Activated CD4-positive, alpha-beta T cell treated with anti-CD3 and anti-CD28 coated beads, Interleukin-2, amount 10 ng/mL, durations not matched to agents 7 days and 5 days (primary cell): ENCODE measurements around the gene TRMT112. TPM values are rescaled to one million over a fixed set of nuclear protein-coding genes. Genes with fewer than 3 reads are reported as not detected.
"Not testable (repeated sequence)": the region's sequence is repeated elsewhere in the genome, so short reads cannot be mapped to it uniquely, and the experiment has no call there.

Source experiments
- CTCF ChIA-PET: fragments of 350-600 bp; sonication (Branson Sonifier 250); formaldehyde crosslinking; loops from one replicate; lab custom pipeline; 2021; ENCODE audit warnings: antibody characterized with exemption; lab: Charles Lee
- POLR2A ChIA-PET: fragments of 350-600 bp; sonication (Branson Sonifier 250); formaldehyde crosslinking; loops from one replicate; lab custom pipeline; 2021; ENCODE audit warnings: antibody characterized with exemption; lab: Charles Lee
- DNase-seq: peaks from one replicate; pipeline ENCODE4 v3.0.0-alpha.2; 2020
- H3K27ac Mint-ChIP-seq: one replicate; pipeline ENCODE4 v1.8.0; 2021; ENCODE audit warnings: mild to moderate bottlenecking, moderate library complexity, mixed read lengths
- H3K27me3 Mint-ChIP-seq: one replicate; pipeline ENCODE4 v1.8.0; 2021; ENCODE audit warnings: mixed read lengths
- H3K36me3 Mint-ChIP-seq: one replicate; pipeline ENCODE4 v1.8.0; 2021; ENCODE audit warnings: low read depth, mixed read lengths
- H3K4me1 Mint-ChIP-seq: one replicate; pipeline ENCODE4 v1.8.0; 2021; ENCODE audit warnings: mixed read lengths
- H3K4me3 Mint-ChIP-seq: one replicate; pipeline ENCODE4 v1.8.0; 2021; ENCODE audit warnings: mild to moderate bottlenecking, moderate library complexity, mixed read lengths
- H3K9me3 Mint-ChIP-seq: one replicate; pipeline ENCODE4 v1.8.0; 2021; ENCODE audit warnings: mixed read lengths
- total RNA-seq, 2 experiments: library from RNA; stranded (reverse); gene quantifications; one replicate each; pipeline ENCODE4 v1.2.3, GENCODE V29; 2021

The TRMT112 gene
- total RNA-seq, 2 experiments from 2014 or later, result 160 to 171 TPM

DNA sequence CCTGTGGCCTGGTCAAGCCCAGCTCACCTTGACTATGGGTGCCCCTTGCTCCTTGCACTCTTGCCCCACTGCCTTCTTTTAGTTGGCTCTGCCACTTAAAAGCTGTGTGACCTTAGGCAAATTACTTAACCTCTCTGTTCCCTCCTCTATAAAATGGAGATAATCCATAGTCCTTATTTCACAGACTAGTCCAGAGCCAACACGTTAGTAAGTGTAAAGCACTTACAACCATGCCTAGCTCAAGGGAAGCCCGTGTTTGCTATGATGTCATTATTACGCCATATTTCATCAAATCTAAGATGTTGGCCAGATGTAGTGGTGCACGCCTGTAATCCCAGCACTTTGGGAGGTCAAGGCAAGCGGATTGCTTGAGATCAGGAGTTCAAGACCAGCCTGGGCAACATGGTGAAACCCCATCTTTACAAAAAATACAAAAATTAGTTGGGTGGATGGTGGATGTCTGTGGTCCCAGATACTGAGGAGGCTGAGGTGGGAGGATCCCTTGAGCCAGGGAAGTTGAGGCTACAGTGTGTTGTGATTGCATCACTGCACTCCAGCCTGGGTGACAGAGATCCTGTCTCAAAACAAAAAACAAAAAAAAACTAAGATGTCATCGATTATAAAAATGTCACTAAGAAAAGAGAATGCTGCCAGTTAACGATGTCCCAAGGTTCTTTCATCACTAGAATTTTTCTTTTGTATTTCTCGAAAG, 20.3 kb upstream of the TRMT112 start:
- ChIA-PET CTCF (interaction anchor here (0.7 to 0.9 kb wide), 2 partner anchors 12 to 53 kb away, joined by 3 read pairs; partner anchors contain the start of gene BAD), POLR2A (no interaction called here)
- H3K4me1 Mint-ChIP-seq, result peaks cover 49% of the 10 kb centered on the region
- H3K4me3 Mint-ChIP-seq, result peak overlapping the region; percentile 16
- no peaks in the 10 kb centered on the region for H3K9me3 Mint-ChIP-seq
- no peaks in the 10 kb centered on the region for H3K27me3 Mint-ChIP-seq
- DNase-seq, result no peak
- peaks cover 26% of the 10 kb centered on the region for H3K36me3 Mint-ChIP-seq
- no peak overlapping the region for H3K27ac Mint-ChIP-seq

DNA sequence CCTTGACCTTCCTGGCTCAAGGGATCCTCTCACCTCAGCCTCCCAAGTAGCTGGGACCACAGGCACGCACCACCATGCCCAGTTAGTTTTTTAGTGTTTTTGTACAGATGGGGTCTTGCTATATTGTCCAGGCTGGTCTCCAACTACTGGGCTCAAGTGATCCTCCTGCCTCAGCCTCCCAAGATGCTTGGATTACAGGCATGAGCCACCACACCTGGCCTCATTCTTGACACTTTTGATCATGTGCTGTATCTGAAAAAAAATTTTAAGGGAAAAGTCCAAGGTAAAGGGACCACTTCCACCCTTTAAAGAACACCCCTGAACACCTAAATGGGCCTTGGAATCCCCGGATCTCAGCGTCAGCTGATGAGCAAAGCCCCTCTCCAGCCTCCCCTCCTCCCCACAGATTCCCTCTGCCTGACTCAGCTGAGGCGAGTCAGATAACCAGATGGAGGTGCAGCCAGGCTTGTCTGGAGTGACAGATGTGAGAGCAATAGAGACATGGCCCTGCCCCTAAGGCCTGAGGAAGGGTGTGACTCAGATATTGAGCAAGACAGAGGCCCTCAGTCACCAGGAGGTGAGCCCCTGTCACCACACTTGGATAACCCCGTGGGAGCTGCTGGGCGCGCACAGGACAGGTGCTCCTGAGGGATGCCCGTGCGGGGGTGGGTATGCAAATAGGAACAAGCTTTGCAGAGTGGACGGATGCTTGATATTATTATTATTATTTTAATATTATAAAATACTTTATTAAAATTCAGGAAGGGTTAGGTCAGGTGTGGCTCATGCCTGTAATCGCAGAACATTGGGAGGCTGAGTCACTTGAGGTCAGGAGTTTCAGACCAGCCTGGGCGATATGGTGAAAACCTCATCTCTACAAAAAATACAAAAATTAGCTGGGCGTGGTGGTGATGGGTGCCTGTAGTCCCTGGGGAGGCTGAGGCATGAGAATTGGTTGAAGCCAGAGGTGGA, 17.7 kb upstream of the TRMT112 start:
- H3K27me3 Mint-ChIP-seq, result no peaks in the 10 kb centered on the region

DNA sequence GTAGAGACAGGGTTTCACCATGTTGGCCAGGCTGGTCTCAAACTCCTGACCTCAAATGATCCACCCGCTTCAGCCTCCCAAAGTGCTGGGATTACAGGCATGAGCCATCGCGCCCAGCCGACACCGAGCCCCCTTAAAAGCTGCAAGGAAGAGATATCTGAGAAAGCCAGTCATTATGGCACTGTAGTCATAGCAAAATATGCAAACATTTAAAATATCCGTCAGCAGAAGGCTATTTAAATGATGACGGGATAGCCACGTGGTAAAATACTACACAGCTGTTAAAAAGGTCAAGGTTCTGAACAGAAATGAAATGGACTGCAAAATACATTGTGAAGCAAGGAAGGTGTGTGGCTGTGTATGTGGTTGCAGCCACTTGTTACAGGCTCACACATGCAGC, 16.2 kb upstream of the TRMT112 start:
- no peak for DNase-seq
- Mint-ChIP-seq H3K4me1 (peaks cover 40% of the 10 kb centered on the region), H3K36me3 (peaks cover 14% of the 10 kb centered on the region), H3K27me3 (no peaks in the 10 kb centered on the region), H3K4me3 (no peak overlapping the region), H3K9me3 (no peaks in the 10 kb centered on the region), H3K27ac (no peak overlapping the region)
- POLR2A ChIA-PET, result no interaction called here
- CTCF ChIA-PET, result interaction anchor here (2.5 to 4.4 kb wide), 3 partner anchors 9 to 23 kb away, joined by 10 to 54 read pairs (median 29); partner anchors contain the start of genes PRDX5 and TRMT112

More for the DNA sequence above, 17.7 kb upstream of the TRMT112 start:
- Mint-ChIP-seq H3K9me3 (no peaks in the 10 kb centered on the region), H3K4me1 (peaks cover 51% of the 10 kb centered on the region), H3K4me3 (no peak overlapping the region), H3K36me3 (peaks cover 16% of the 10 kb centered on the region), H3K27ac (no peak overlapping the region)
- ChIA-PET CTCF (no interaction called here), POLR2A (no interaction called here)
- DNase-seq, result no peak

DNA sequence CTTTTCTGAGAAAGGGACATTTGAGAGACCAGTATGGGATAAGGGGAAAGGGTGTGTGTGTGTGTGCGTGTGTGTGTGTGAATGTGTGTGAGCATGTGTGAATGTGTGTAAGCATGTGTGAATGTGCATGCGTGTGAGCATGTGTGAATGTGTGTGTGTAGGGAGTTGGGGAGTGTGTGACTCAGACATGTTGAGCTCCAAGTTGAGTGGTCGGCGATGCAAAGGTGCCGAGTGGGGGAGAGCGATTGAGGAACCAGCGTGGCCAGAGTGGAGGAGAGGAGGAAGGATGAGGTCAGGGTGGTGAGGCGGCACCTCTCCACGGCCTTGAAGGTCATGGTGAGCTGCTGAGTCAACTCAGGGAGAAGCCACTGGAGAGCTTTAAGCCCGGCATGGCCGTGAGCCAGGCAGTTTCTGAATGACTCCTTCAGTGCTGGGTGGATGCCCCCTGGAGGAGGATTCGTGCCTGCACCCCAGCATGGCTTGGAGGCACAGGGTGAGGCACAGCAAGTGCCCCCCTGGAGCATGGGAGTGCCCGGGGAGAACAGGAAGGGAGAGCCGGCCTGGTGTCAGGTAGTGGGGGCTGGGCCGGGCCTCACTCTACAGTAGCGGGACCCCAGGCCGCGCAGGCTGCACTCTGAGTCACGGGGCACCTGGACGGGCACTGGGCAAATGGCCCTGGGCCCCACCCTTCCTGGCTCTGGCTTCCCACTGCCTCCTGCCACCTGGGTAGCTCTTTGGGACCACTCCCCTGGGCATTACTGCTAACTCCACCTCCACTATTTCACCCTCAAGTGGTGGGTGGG, 14.4 kb upstream of the TRMT112 start:
- DNase-seq, result peak; percentile 76
- peaks cover 26% of the 10 kb centered on the region for H3K4me1 Mint-ChIP-seq
- peak overlapping the region; percentile 78 for H3K27ac Mint-ChIP-seq
- no peaks in the 10 kb centered on the region for H3K9me3 Mint-ChIP-seq
- CTCF ChIA-PET, result interaction anchor here (0.5 to 4.4 kb wide), 36 partner anchors 8 to 331 kb away, joined by 3 to 54 read pairs (median 4); partner anchors contain the start of genes BAD, CCDC88B, ESRRA and FERMT3
- no peak overlapping the region for H3K4me3 Mint-ChIP-seq
- H3K36me3 Mint-ChIP-seq, result peaks cover 3% of the 10 kb centered on the region
- no peaks in the 10 kb centered on the region for H3K27me3 Mint-ChIP-seq
- POLR2A ChIA-PET, result interaction anchor here (0.8 to 1.5 kb wide), 2 partner anchors 8 to 14 kb away, joined by 4 to 12 read pairs; partner anchors contain the start of genes CCDC88B, PRDX5 and TRMT112

GRCh38 chr11:64330888-64331287, 13.5 kb upstream of the TRMT112 start:
- no peak for DNase-seq
- no peaks in the 10 kb centered on the region for H3K9me3 Mint-ChIP-seq
- no peaks in the 10 kb centered on the region for H3K27me3 Mint-ChIP-seq
- H3K4me1 Mint-ChIP-seq, result peaks cover 26% of the 10 kb centered on the region
- H3K36me3 Mint-ChIP-seq, result peaks cover 3% of the 10 kb centered on the region
- POLR2A ChIA-PET, result interaction anchor here (1.5 kb wide), 1 partner anchor 13 kb away, joined by 12 read pairs; the partner anchor contains the start of genes PRDX5 and TRMT112
- CTCF ChIA-PET, result interaction anchor here (0.7 to 4.4 kb wide), 20 partner anchors 8 to 1919 kb away, joined by 3 to 54 read pairs (median 4); partner anchors contain the start of genes BAD, CCDC88B, ESRRA and PRDX5
- no peak overlapping the region for H3K27ac Mint-ChIP-seq
- H3K4me3 Mint-ChIP-seq, result no peak overlapping the region

DNA sequence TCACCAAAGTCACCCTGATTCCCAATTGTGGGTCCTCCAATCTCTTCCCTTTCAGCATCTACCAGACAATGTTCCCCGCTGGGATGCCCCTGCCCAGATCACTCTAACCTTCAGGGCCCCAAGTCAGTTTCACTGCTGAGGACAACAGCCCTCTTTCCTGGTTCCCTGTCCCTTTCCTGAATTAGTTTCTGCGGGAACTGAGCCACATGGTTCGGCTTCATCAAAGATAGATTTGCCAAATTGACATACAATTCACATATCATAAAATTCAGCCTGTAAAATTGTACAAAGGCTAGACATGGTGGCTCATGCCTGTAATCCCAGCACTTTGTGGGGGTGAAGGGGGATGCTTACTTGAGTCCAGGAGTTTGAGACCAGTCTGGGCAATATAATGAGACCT, 10.6 kb upstream of the TRMT112 start:
- Mint-ChIP-seq H3K27me3 (no peaks in the 10 kb centered on the region), H3K27ac (no peak overlapping the region), H3K9me3 (no peaks in the 10 kb centered on the region), H3K4me1 (peaks cover 22% of the 10 kb centered on the region), H3K4me3 (no peak overlapping the region), H3K36me3 (no peaks in the 10 kb centered on the region)
- CTCF ChIA-PET, result interaction anchor here (1.2 kb wide), 1 partner anchor 10 kb away, joined by 4 read pairs; the partner anchor contains the start of genes PRDX5 and TRMT112
- no peak for DNase-seq
- POLR2A ChIA-PET, result no interaction called here

- Mint-ChIP-seq H3K9me3 (no peaks in the 10 kb centered on the region), H3K27ac (no peak overlapping the region), H3K27me3 (no peaks in the 10 kb centered on the region), H3K4me1 (peaks cover 19% of the 10 kb centered on the region), H3K36me3 (no peaks in the 10 kb centered on the region), H3K4me3 (no peak overlapping the region)
- DNase-seq, result no peak
- ChIA-PET POLR2A (no interaction called here), CTCF (interaction anchor here (0.6 to 1.2 kb wide), 2 partner anchors 10 to 16 kb away, joined by 4 read pairs; partner anchors contain the start of genes PRDX5 and TRMT112)
Observed at GRCh38 chr11:64327375-64327774, 10.0 kb upstream of the TRMT112 start.

GRCh38 chr11:64324692-64325469, 7.5 kb upstream of the TRMT112 start:
- ChIA-PET POLR2A (no interaction called here), CTCF (interaction anchor here (0.6 to 1.5 kb wide), 3 partner anchors 12 to 35 kb away, joined by 3 to 4 read pairs (median 4); no protein-coding TSS in a partner anchor)
- Mint-ChIP-seq H3K9me3 (no peaks in the 10 kb centered on the region), H3K27ac (no peak overlapping the region), H3K4me3 (no peak overlapping the region), H3K27me3 (no peaks in the 10 kb centered on the region), H3K4me1 (peaks cover 6% of the 10 kb centered on the region), H3K36me3 (peaks cover 9% of the 10 kb centered on the region)
- no peak for DNase-seq

DNA sequence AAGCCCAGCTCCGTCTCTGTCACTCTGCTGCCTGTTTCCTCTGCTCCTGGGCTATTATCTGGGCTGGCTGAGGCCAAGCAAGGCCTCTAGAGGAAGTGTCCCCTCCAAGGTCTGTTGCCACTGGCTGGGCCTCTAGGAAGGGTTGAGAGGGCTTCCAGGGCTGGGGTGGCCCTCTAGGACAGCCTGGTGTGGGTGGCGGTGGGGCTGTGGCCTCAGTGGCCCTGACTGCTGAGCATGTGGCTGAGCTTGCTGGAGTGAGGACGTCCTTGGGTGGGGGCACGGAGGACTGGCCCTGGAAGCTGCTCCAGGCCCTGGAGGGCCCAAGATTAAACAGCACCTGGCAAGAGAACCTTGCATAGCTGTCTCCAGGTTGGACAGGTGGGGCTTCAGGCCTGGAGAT, 6.6 kb upstream of the TRMT112 start:
- POLR2A ChIA-PET, result not testable (repeated sequence)

GRCh38 chr11:64323373-64323772, 6.0 kb upstream of the TRMT112 start:
- H3K9me3 Mint-ChIP-seq, result no peaks in the 10 kb centered on the region
- POLR2A ChIA-PET, result no interaction called here
- no peak for DNase-seq
- peaks cover 16% of the 10 kb centered on the region for H3K4me1 Mint-ChIP-seq
- CTCF ChIA-PET, result interaction anchor here (0.9 to 1.7 kb wide), 4 partner anchors 8 to 23 kb away, joined by 3 to 9 read pairs (median 4); no protein-coding TSS in a partner anchor
- H3K36me3 Mint-ChIP-seq, result peaks cover 10% of the 10 kb centered on the region
- no peaks in the 10 kb centered on the region for H3K27me3 Mint-ChIP-seq
- no peak overlapping the region for H3K4me3 Mint-ChIP-seq
- no peak overlapping the region for H3K27ac Mint-ChIP-seq

More for the DNA sequence above, 6.6 kb upstream of the TRMT112 start:
- H3K9me3 Mint-ChIP-seq, H3K4me3 Mint-ChIP-seq, H3K27me3 Mint-ChIP-seq, DNase-seq: not testable (repeated sequence)
- CTCF ChIA-PET, result interaction anchor here (0.6 to 1.7 kb wide), 3 partner anchors 8 to 133 kb away, joined by 3 to 9 read pairs (median 3); no protein-coding TSS in a partner anchor
- H3K27ac Mint-ChIP-seq, result peak overlapping the region; percentile 68
- peaks cover 10% of the 10 kb centered on the region for H3K36me3 Mint-ChIP-seq
- H3K4me1 Mint-ChIP-seq, result peaks cover 13% of the 10 kb centered on the region

GRCh38 chr11:64322925-64323260, 5.5 kb upstream of the TRMT112 start:
- POLR2A ChIA-PET, result no interaction called here
- H3K27ac Mint-ChIP-seq, result no peak overlapping the region
- H3K4me3 Mint-ChIP-seq, result no peak overlapping the region

More at GRCh38 chr11:64322925-64323260, 5.5 kb upstream of the TRMT112 start:
- Mint-ChIP-seq H3K36me3 (peaks cover 10% of the 10 kb centered on the region), H3K9me3 (no peaks in the 10 kb centered on the region), H3K27me3 (no peaks in the 10 kb centered on the region), H3K4me1 (peaks cover 19% of the 10 kb centered on the region)
- CTCF ChIA-PET, result interaction anchor here (0.9 to 1.7 kb wide), 4 partner anchors 9 to 21 kb away, joined by 3 to 9 read pairs (median 4); no protein-coding TSS in a partner anchor
- DNase-seq, result no peak
